A549 (cell line): Measurements from ENCODE around the gene TTF2. TPM values are rescaled to one million over a fixed set of nuclear protein-coding genes. Genes with fewer than 3 reads are reported as not detected.

Source experiments
- ATAC-seq, 2 experiments: fragments of 200-7000 bp in 1 of 2; fragments of >200 bp in 1 of 2; cut with Nextera tagmentation in 1 of 2; cut with Tn5 transposase in 1 of 2; 3 replicates each; pipeline versions ENCODE4 v1.8.0 to v1.9.1; 2018 to 2020; ENCODE audit warnings: mild to moderate bottlenecking in 1 of 2, moderate library complexity in 1 of 2
- CTCF ChIA-PET: fragments of 300-600 bp; sonication (Branson Sonifier 250); formaldehyde crosslinking; extraction: SDS; loops from one replicate; lab custom pipeline; 2021; ENCODE audit warnings: antibody characterized with exemption, inconsistent platforms; lab: Yijun Ruan, JAX
- POLR2A ChIA-PET: fragments of 350-600 bp; formaldehyde crosslinking; extraction: SDS; loops from one replicate; lab custom pipeline; 2021; ENCODE audit warnings: antibody characterized with exemption, inconsistent platforms; lab: Yijun Ruan, JAX
- DNase-seq, 2 experiments: peaks; one replicate each; pipeline versions ENCODE4 v3.0.0 to v3.0.0-alpha.2; 2011 to 2016; ENCODE audit warnings: low read depth in 1 of 2, low spot score in 1 of 2
- FAIRE-seq: peaks from 2 replicates; lab custom pipeline; 2011; peaks lifted over from hg19 to GRCh38; lab: Jason Lieb, UNC
- H3K27ac ChIP-seq, 2 experiments: fragments of >200 bp; sonication (Bioruptor Twin); formaldehyde crosslinking; 3 replicates each; pipeline ENCODE4 v1.5.1; 2016 to 2017
- H3K4me1 ChIP-seq: fragments of >200 bp; sonication (Bioruptor Twin); formaldehyde crosslinking; 3 replicates; pipeline ENCODE4 v1.6.1; 2016
- H3K4me2 ChIP-seq: fragments of >200 bp; sonication (Bioruptor Twin); formaldehyde crosslinking; 3 replicates; pipeline ENCODE4 v1.6.1; 2016
- H3K4me3 ChIP-seq: fragments of >200 bp; sonication (Bioruptor Twin); formaldehyde crosslinking; 3 replicates; pipeline ENCODE4 v1.5.1; 2016
- H3K9me3 ChIP-seq: fragments of >200 bp; sonication (Bioruptor Twin); formaldehyde crosslinking; 3 replicates; pipeline ENCODE4 v1.6.1; 2016
- BHLHE40 ChIP-seq: IDR thresholded peaks from 2 replicates; pipeline ENCODE4 v1.6.1; 2012; ENCODE audit warnings: low read depth, low read length, inconsistent platforms
- CEBPB ChIP-seq, 2 experiments: fragments of >200 bp in 1 of 2; sonication (Bioruptor Twin) in 1 of 2; formaldehyde crosslinking in 1 of 2; IDR thresholded peaks; 2 replicates each; pipeline ENCODE4 v1.6.1; 2012 to 2016
- CHD2 ChIP-seq: fragments of 150-350 bp; IDR thresholded peaks from 2 replicates; pipeline ENCODE4 v1.6.1; 2014; ENCODE audit warnings: low read length; ENCODE audit not compliant: partially characterized antibody
- CHD4 ChIP-seq: fragments of 200-600 bp; sonication (generic); IDR thresholded peaks from 2 replicates; pipeline ENCODE4 v1.6.1; 2016; ENCODE audit warnings: antibody characterized with exemption, mild to moderate bottlenecking, borderline replicate concordance
- EHMT2 ChIP-seq: fragments of 200-600 bp; sonication (generic); IDR thresholded peaks from 2 replicates; pipeline ENCODE4 v1.6.1; 2016; ENCODE audit warnings: antibody characterized with exemption, low read depth, mild to moderate bottlenecking, moderate library complexity
- GATA3 ChIP-seq: IDR thresholded peaks from 2 replicates; pipeline ENCODE4 v1.6.1; 2012; ENCODE audit warnings: borderline replicate concordance
- MAZ ChIP-seq: fragments of 150-350 bp; IDR thresholded peaks from 2 replicates; pipeline ENCODE4 v1.6.1; 2014; ENCODE audit warnings: antibody characterized with exemption, low read depth, low read length, borderline replicate concordance
- PHF8 ChIP-seq: fragments of 200-600 bp; sonication (generic); IDR thresholded peaks from 2 replicates; pipeline ENCODE4 v1.6.1; 2016; ENCODE audit warnings: low read depth, mild to moderate bottlenecking, antibody characterized with exemption, moderate library complexity, borderline replicate concordance
- POLR2A ChIP-seq: IDR thresholded peaks from 2 replicates; pipeline ENCODE4 v1.6.1; 2012; ENCODE audit warnings: mild to moderate bottlenecking, low read length
- POLR2AphosphoS2 ChIP-seq: conservative IDR thresholded peaks from 2 replicates; pipeline ENCODE4 v1.6.1; 2012; ENCODE audit warnings: low read length, improper control_type of control experiment, inconsistent platforms
- RCOR1 ChIP-seq: fragments of 150-350 bp; IDR thresholded peaks from 2 replicates; pipeline ENCODE4 v1.6.1; 2014; ENCODE audit warnings: antibody characterized with exemption, low read length, low read depth
- RFX5 ChIP-seq: fragments of 450-650 bp; IDR thresholded peaks from 2 replicates; pipeline ENCODE4 v1.7.1; 2014; ENCODE audit warnings: antibody characterized with exemption, mild to moderate bottlenecking, moderate library complexity
- TP53 ChIP-seq: fragments of 250-450 bp; sonication (Bioruptor Pico); IDR thresholded peaks from 2 replicates; pipeline ENCODE4 v1.5.0; 2021; ENCODE audit warnings: mild to moderate bottlenecking, moderate library complexity
- ZC3H11A ChIP-seq: fragments of 450-650 bp; IDR thresholded peaks from 2 replicates; pipeline ENCODE4 v1.6.1; 2014; ENCODE audit warnings: antibody characterized with exemption, mild to moderate bottlenecking
- ZFP36 ChIP-seq: fragments of 450-650 bp; IDR thresholded peaks from 2 replicates; pipeline ENCODE4 v1.6.1; 2014; ENCODE audit warnings: borderline replicate concordance; ENCODE audit not compliant: partially characterized antibody
- WGBS: methylation state at CpG from one replicate; pipeline ENCODE4 v1.1.6; 2017; ENCODE audit errors: missing lambda C conversion rate; 5-methylcytosine and 5-hydroxymethylcytosine counted together
- polyA plus RNA-seq, 4 experiments: library from polyadenylated mRNA; depleted of rRNA in 3 of 4; stranded (reverse); fragments of >200 nt; fragmentation: RNase III in 1 of 4; extraction: RNeasy Plus Mini Kit Qiagen cat#74134 plus additional on column Dnase treatment in 1 of 4; gene quantifications; 2 replicates in 3 of 4; 3 replicates in 1 of 4; pipeline ENCODE4 v1.2.3, GENCODE V29; 2011 to 2017
- TF ChIP-seq, protein P1 (sequence below): fragments of 450-650 bp; IDR thresholded peaks from 2 replicates; pipeline ENCODE4 v1.6.1; 2014; ENCODE audit warnings: antibody characterized with exemption
- TF ChIP-seq, protein P2 (sequence below): fragments of >200 bp; sonication (Bioruptor Twin); formaldehyde crosslinking; IDR thresholded peaks from 2 replicates; pipeline ENCODE4 v1.6.1; 2016
- TF ChIP-seq, protein P3 (sequence below): fragments of 200-600 bp; sonication (generic); IDR thresholded peaks from 2 replicates; pipeline ENCODE4 v1.6.1; 2016; ENCODE audit warnings: antibody characterized with exemption, mild to moderate bottlenecking, moderate library complexity
- TF ChIP-seq, protein P4 (sequence below): IDR thresholded peaks from 2 replicates; pipeline ENCODE4 v1.6.1; 2012; ENCODE audit warnings: low read depth, borderline replicate concordance
- TF ChIP-seq, protein P5 (sequence below): fragments of 250-450 bp; sonication (Bioruptor Pico); IDR thresholded peaks from 2 replicates; pipeline ENCODE4 v1.5.0; 2021; ENCODE audit warnings: mild to moderate bottlenecking, moderate library complexity, borderline replicate concordance

Gene TTF2
- polyA plus RNA-seq, 2 of the 4 experiments (the other 2 are of a cell fraction), result 16.5 to 26.6 TPM

DNA sequence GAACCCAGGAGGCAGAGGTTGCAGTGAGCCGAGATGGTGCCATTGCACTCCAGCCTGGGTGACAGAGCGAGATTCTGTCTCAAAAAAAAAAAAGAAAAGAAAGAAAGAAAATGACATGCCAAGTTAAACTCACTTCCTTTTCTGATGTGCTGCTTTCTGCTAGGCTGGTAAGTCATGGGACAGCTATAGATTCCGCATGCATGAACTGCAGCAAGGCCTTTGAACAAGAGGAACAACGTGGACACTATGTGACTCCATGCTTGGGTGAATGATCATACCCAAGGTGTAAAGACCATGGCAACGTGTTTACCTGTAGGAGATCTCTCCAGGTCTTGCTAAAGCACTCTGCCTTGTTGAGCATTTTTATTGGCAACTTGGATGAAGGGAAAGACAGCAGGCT is 10.3 kb upstream of the TTF2 start:
- POLR2A ChIA-PET, result no interaction called here
- CTCF ChIA-PET, result interaction anchor here (1.6 kb wide), 1 partner anchor 312 kb away, joined by 3 read pairs; no protein-coding TSS in a partner anchor
- no peak for ATAC-seq
- no peak for FAIRE-seq
- Histone ChIP-seq H3K4me3 (no peak overlapping the region), H3K4me2 (no peak overlapping the region), H3K9me3 (no peaks in the 10 kb centered on the region), H3K27ac (no peak overlapping the region), H3K4me1 (no peaks in the 10 kb centered on the region)
- TF ChIP-seq CEBPB (IDR thresholded peaks at IDR 0.05) (no peak), GATA3 (no peak), TP53 (CRISPR knock-in tag) (no peak), PHF8 (no peak), RFX5 (no peak), RCOR1 (no peak), CHD4 (no peak), CHD2 (no peak), ZC3H11A (no peak), EHMT2 (no peak), BHLHE40 (no peak)
- TF ChIP-seq, protein P1, sequence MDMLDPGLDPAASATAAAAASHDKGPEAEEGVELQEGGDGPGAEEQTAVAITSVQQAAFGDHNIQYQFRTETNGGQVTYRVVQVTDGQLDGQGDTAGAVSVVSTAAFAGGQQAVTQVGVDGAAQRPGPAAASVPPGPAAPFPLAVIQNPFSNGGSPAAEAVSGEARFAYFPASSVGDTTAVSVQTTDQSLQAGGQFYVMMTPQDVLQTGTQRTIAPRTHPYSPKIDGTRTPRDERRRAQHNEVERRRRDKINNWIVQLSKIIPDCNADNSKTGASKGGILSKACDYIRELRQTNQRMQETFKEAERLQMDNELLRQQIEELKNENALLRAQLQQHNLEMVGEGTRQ, result no peak
- TF ChIP-seq, protein P2, sequence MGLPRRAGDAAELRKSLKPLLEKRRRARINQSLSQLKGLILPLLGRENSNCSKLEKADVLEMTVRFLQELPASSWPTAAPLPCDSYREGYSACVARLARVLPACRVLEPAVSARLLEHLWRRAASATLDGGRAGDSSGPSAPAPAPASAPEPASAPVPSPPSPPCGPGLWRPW, result no peak
- TF ChIP-seq, protein P3, sequence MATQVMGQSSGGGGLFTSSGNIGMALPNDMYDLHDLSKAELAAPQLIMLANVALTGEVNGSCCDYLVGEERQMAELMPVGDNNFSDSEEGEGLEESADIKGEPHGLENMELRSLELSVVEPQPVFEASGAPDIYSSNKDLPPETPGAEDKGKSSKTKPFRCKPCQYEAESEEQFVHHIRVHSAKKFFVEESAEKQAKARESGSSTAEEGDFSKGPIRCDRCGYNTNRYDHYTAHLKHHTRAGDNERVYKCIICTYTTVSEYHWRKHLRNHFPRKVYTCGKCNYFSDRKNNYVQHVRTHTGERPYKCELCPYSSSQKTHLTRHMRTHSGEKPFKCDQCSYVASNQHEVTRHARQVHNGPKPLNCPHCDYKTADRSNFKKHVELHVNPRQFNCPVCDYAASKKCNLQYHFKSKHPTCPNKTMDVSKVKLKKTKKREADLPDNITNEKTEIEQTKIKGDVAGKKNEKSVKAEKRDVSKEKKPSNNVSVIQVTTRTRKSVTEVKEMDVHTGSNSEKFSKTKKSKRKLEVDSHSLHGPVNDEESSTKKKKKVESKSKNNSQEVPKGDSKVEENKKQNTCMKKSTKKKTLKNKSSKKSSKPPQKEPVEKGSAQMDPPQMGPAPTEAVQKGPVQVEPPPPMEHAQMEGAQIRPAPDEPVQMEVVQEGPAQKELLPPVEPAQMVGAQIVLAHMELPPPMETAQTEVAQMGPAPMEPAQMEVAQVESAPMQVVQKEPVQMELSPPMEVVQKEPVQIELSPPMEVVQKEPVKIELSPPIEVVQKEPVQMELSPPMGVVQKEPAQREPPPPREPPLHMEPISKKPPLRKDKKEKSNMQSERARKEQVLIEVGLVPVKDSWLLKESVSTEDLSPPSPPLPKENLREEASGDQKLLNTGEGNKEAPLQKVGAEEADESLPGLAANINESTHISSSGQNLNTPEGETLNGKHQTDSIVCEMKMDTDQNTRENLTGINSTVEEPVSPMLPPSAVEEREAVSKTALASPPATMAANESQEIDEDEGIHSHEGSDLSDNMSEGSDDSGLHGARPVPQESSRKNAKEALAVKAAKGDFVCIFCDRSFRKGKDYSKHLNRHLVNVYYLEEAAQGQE, result no peak
- no peak for DNase-seq
- 81% methylated on average over 5 of the region's 5 CpGs for WGBS

DNA sequence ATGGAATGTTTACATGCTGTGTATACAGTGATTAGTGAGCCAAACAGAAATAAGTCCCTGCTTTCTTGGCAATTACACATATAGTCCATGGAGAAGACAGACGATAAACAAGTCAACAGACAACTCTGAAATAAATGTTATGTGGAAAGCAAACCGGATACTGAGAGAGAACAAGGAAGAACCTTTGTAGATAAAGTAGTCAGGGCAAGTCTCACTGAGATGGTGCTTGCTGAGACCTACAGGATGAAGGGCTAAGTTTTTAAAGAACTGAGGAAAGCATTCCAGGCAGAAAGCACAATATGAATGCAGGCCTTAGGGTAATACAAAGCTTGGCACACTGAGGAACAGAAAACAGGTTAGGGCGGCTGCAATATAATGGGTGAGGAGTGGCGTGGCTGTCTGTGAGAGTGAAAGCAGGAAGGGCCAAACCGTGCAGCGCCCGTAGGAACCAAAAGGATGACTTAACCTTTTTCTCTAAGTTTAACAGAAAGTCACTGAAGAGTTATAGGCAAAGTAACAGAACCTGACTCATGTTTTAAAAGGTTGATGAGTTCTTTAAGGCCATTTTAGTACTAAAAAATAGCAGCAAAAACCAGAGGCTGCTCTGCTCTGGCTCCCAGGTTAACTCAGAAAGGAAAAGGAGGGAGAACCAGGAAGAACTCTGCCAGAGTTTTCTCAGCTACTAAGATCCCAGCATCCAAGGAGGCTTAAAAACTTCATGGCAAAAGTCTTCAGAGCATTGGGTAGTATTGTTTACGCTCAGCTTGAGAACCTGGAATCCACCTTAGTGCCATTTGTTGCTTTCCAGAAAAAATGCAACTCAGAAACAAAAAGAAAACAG is 8.7 kb upstream of the TTF2 start:
- no peaks in the 10 kb centered on the region for H3K9me3 ChIP-seq
- CTCF ChIA-PET, result interaction anchor here (0.6 to 2.0 kb wide), 3 partner anchors 84 to 327 kb away, joined by 3 to 6 read pairs (median 5); no protein-coding TSS in a partner anchor
- TF ChIP-seq POLR2AphosphoS2 (no peak), POLR2A (no peak), ZFP36 (no peak), MAZ (no peak)
- TF ChIP-seq, protein P4, sequence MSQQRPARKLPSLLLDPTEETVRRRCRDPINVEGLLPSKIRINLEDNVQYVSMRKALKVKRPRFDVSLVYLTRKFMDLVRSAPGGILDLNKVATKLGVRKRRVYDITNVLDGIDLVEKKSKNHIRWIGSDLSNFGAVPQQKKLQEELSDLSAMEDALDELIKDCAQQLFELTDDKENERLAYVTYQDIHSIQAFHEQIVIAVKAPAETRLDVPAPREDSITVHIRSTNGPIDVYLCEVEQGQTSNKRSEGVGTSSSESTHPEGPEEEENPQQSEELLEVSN, result no peak
- TF ChIP-seq, protein P5, sequence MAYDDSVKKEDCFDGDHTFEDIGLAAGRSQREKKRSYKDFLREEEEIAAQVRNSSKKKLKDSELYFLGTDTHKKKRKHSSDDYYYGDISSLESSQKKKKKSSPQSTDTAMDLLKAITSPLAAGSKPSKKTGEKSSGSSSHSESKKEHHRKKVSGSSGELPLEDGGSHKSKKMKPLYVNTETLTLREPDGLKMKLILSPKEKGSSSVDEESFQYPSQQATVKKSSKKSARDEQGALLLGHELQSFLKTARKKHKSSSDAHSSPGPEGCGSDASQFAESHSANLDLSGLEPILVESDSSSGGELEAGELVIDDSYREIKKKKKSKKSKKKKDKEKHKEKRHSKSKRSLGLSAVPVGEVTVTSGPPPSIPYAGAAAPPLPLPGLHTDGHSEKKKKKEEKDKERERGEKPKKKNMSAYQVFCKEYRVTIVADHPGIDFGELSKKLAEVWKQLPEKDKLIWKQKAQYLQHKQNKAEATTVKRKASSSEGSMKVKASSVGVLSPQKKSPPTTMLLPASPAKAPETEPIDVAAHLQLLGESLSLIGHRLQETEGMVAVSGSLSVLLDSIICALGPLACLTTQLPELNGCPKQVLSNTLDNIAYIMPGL (CRISPR knock-in tag), result no peak
- TF ChIP-seq, all 56 proteins: peak for 0

More for the DNA sequence above, 8.7 kb upstream of the TTF2 start:
- DNase-seq, result no peak
- H3K4me1 ChIP-seq, result no peaks in the 10 kb centered on the region
- no peak overlapping the region for H3K4me3 ChIP-seq
- no peak overlapping the region for H3K4me2 ChIP-seq
- ATAC-seq, result no peak
- POLR2A ChIA-PET, result no interaction called here
- WGBS, result 89% methylated on average over 8 of the region's 8 CpGs
- no peak overlapping the region for H3K27ac ChIP-seq
- FAIRE-seq, result no peak
